HEK293 (cell line): ENCODE data around the gene COPS3.

Experiments used
- BCL11A ChIP-seq: fragments of 450-650 bp; formaldehyde crosslinking; IDR thresholded peaks from 2 replicates; pipeline ENCODE4 v1.5.1; 2016; ENCODE audit warnings: low read depth, missing biosample characterization, missing genetic modification characterization
- GLI2 ChIP-seq: fragments of 450-650 bp; formaldehyde crosslinking; IDR thresholded peaks from 2 replicates; pipeline ENCODE4; 2017; ENCODE audit warnings: missing biosample characterization, missing genetic modification characterization, low read depth, borderline replicate concordance
- GLIS2 ChIP-seq: fragments of 450-650 bp; formaldehyde crosslinking; IDR thresholded peaks from 2 replicates; pipeline ENCODE4 v1.5.1; 2016; ENCODE audit warnings: missing biosample characterization, missing genetic modification characterization
- IKZF3 ChIP-seq: fragments of 450-650 bp; IDR thresholded peaks from 2 replicates; pipeline ENCODE4 v1.5.0; 2018; ENCODE audit warnings: missing biosample characterization, mild to moderate bottlenecking, missing genetic modification characterization, moderate library complexity
- KLF9 ChIP-seq: fragments of 450-650 bp; formaldehyde crosslinking; IDR thresholded peaks from 2 replicates; pipeline ENCODE4 v1.5.1; 2016; ENCODE audit warnings: missing biosample characterization, missing genetic modification characterization, low read depth
- PRDM1 ChIP-seq: fragments of 450-650 bp; formaldehyde crosslinking; IDR thresholded peaks from 2 replicates; pipeline ENCODE4; 2016; ENCODE audit warnings: missing biosample characterization, missing genetic modification characterization
- REPIN1 ChIP-seq: fragments of 450-650 bp; formaldehyde crosslinking; IDR thresholded peaks from 2 replicates; pipeline ENCODE4 v1.5.1; 2017; ENCODE audit warnings: missing biosample characterization, missing genetic modification characterization, low read depth
- SALL2 ChIP-seq: fragments of 450-650 bp; formaldehyde crosslinking; IDR thresholded peaks from 2 replicates; pipeline ENCODE4 v1.5.0; 2017; ENCODE audit warnings: missing biosample characterization, mild to moderate bottlenecking, missing genetic modification characterization, borderline replicate concordance
- SCRT2 ChIP-seq: fragments of 450-650 bp; formaldehyde crosslinking; IDR thresholded peaks from 2 replicates; pipeline ENCODE4 v1.5.1; 2016; ENCODE audit warnings: missing biosample characterization, missing genetic modification characterization
- SP3 ChIP-seq: fragments of 450-650 bp; formaldehyde crosslinking; IDR thresholded peaks from 2 replicates; pipeline ENCODE4 v1.5.1; 2016; ENCODE audit warnings: missing biosample characterization, missing genetic modification characterization
- ZFP37 ChIP-seq: fragments of 450-650 bp; formaldehyde crosslinking; IDR thresholded peaks from 2 replicates; pipeline ENCODE4 v1.5.1; 2016; ENCODE audit warnings: missing biosample characterization, missing genetic modification characterization
- ZIC2 ChIP-seq: fragments of 450-650 bp; formaldehyde crosslinking; IDR thresholded peaks from 2 replicates; pipeline ENCODE4 v1.5.1; 2016; ENCODE audit warnings: missing biosample characterization, missing genetic modification characterization
- ZNF114 ChIP-seq: fragments of 450-650 bp; formaldehyde crosslinking; IDR thresholded peaks from 2 replicates; pipeline ENCODE4 v1.5.0; 2017; ENCODE audit warnings: missing biosample characterization, missing genetic modification characterization
- ZNF140 ChIP-seq: fragments of 450-650 bp; formaldehyde crosslinking; IDR thresholded peaks from 2 replicates; pipeline ENCODE4 v1.5.1; 2016; ENCODE audit warnings: missing biosample characterization, missing genetic modification characterization
- ZNF239 ChIP-seq: fragments of 450-650 bp; formaldehyde crosslinking; IDR thresholded peaks from 2 replicates; pipeline ENCODE4 v1.5.1; 2016; ENCODE audit warnings: missing biosample characterization, missing genetic modification characterization
- ZNF335 ChIP-seq: fragments of 450-650 bp; formaldehyde crosslinking; conservative IDR thresholded peaks from 2 replicates; pipeline ENCODE4 v1.5.1; 2016; ENCODE audit warnings: missing biosample characterization, missing genetic modification characterization
- ZNF350 ChIP-seq: fragments of 450-650 bp; formaldehyde crosslinking; IDR thresholded peaks from 2 replicates; pipeline ENCODE4 v1.5.0; 2017; ENCODE audit warnings: missing biosample characterization, mild to moderate bottlenecking, missing genetic modification characterization
- ZNF394 ChIP-seq: fragments of 450-650 bp; formaldehyde crosslinking; IDR thresholded peaks from 2 replicates; pipeline ENCODE4 v1.5.1; 2016; ENCODE audit warnings: missing biosample characterization, missing genetic modification characterization, mild to moderate bottlenecking, moderate library complexity, borderline replicate concordance
- ZNF449 ChIP-seq: fragments of 450-650 bp; formaldehyde crosslinking; IDR thresholded peaks from 2 replicates; pipeline ENCODE4 v1.5.1; 2017; ENCODE audit warnings: missing biosample characterization, mild to moderate bottlenecking, missing genetic modification characterization, moderate library complexity
- ZNF48 ChIP-seq: fragments of 450-650 bp; formaldehyde crosslinking; IDR thresholded peaks from 2 replicates; pipeline ENCODE4 v1.5.1; 2016; ENCODE audit warnings: missing biosample characterization, missing genetic modification characterization
- ZNF514 ChIP-seq: fragments of 450-650 bp; formaldehyde crosslinking; IDR thresholded peaks from 2 replicates; pipeline ENCODE4 v1.5.1; 2016; ENCODE audit warnings: missing biosample characterization, missing genetic modification characterization
- ZNF560 ChIP-seq: fragments of 450-650 bp; formaldehyde crosslinking; IDR thresholded peaks from 2 replicates; pipeline ENCODE4 v1.5.1; 2017; ENCODE audit warnings: missing biosample characterization, missing genetic modification characterization, borderline replicate concordance
- ZNF600 ChIP-seq: fragments of 450-650 bp; formaldehyde crosslinking; IDR thresholded peaks from 2 replicates; pipeline ENCODE4 v1.5.1; 2016; ENCODE audit warnings: missing biosample characterization, missing genetic modification characterization
- ZNF610 ChIP-seq: fragments of 450-650 bp; formaldehyde crosslinking; IDR thresholded peaks from 2 replicates; pipeline ENCODE4 v1.5.1; 2016; ENCODE audit warnings: missing biosample characterization, missing genetic modification characterization, borderline replicate concordance
- ZNF623 ChIP-seq: fragments of 450-650 bp; formaldehyde crosslinking; IDR thresholded peaks from 2 replicates; pipeline ENCODE4 v1.5.1; 2016; ENCODE audit warnings: missing biosample characterization, missing genetic modification characterization
- ZNF629 ChIP-seq: fragments of 450-650 bp; formaldehyde crosslinking; IDR thresholded peaks from 2 replicates; pipeline ENCODE4 v1.5.1; 2017; ENCODE audit warnings: missing biosample characterization, missing genetic modification characterization
- TF ChIP-seq, protein P1 (sequence below): fragments of 450-650 bp; formaldehyde crosslinking; IDR thresholded peaks from 2 replicates; pipeline ENCODE4 v1.5.1; 2016; ENCODE audit warnings: missing biosample characterization, missing genetic modification characterization, low read depth
- TF ChIP-seq, protein P2 (sequence below): fragments of 450-650 bp; formaldehyde crosslinking; IDR thresholded peaks from 2 replicates; pipeline ENCODE4 v1.5.1; 2016; ENCODE audit warnings: missing biosample characterization, missing genetic modification characterization
- TF ChIP-seq, protein P3 (sequence below): fragments of 450-650 bp; formaldehyde crosslinking; IDR thresholded peaks from 2 replicates; pipeline ENCODE4 v1.5.1; 2017; ENCODE audit warnings: missing biosample characterization, missing genetic modification characterization
- TF ChIP-seq, protein P4 (sequence below): fragments of 450-650 bp; formaldehyde crosslinking; IDR thresholded peaks from 2 replicates; pipeline ENCODE4 v1.5.1; 2016; ENCODE audit warnings: missing biosample characterization, missing genetic modification characterization

COPS3 gene

GRCh38 chr17:17280613-17281549, at the start of gene COPS3 (continued):
- TF ChIP-seq IKZF3 (tag by site-specific recombination) = no peak
- peak; percentile 95 for TF ChIP-seq ZNF335 (tag by site-specific recombination)
- TF ChIP-seq ZNF610 (tag by site-specific recombination) = peak; percentile 85
- no peak for TF ChIP-seq BCL11A (tag by site-specific recombination)
- TF ChIP-seq, protein P1, sequence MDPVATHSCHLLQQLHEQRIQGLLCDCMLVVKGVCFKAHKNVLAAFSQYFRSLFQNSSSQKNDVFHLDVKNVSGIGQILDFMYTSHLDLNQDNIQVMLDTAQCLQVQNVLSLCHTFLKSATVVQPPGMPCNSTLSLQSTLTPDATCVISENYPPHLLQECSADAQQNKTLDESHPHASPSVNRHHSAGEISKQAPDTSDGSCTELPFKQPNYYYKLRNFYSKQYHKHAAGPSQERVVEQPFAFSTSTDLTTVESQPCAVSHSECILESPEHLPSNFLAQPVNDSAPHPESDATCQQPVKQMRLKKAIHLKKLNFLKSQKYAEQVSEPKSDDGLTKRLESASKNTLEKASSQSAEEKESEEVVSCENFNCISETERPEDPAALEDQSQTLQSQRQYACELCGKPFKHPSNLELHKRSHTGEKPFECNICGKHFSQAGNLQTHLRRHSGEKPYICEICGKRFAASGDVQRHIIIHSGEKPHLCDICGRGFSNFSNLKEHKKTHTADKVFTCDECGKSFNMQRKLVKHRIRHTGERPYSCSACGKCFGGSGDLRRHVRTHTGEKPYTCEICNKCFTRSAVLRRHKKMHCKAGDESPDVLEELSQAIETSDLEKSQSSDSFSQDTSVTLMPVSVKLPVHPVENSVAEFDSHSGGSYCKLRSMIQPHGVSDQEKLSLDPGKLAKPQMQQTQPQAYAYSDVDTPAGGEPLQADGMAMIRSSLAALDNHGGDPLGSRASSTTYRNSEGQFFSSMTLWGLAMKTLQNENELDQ (tag by site-specific recombination) = no peak
- TF ChIP-seq, protein P2, sequence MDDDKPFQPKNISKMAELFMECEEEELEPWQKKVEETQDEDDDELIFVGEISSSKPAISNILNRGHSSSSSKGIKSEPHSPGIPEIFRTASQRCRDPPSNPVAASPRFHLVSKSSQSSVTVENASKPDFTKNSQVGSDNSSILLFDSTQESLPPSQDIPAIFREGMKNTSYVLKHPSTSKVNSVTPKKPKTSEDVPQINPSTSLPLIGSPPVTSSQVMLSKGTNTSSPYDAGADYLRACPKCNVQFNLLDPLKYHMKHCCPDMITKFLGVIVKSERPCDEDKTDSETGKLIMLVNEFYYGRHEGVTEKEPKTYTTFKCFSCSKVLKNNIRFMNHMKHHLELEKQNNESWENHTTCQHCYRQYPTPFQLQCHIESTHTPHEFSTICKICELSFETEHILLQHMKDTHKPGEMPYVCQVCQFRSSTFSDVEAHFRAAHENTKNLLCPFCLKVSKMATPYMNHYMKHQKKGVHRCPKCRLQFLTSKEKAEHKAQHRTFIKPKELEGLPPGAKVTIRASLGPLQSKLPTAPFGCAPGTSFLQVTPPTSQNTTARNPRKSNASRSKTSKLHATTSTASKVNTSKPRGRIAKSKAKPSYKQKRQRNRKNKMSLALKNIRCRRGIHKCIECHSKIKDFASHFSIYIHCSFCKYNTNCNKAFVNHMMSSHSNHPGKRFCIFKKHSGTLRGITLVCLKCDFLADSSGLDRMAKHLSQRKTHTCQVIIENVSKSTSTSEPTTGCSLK (tag by site-specific recombination) = no peak
- TF ChIP-seq ZNF394 (tag by site-specific recombination) = peak; percentile 62
- TF ChIP-seq ZFP37 (tag by site-specific recombination) = 0 out of 2 replicates have a peak, but pooled peaks have one; percentile 56
- TF ChIP-seq ZNF48 (tag by site-specific recombination) = no peak
- no peak for TF ChIP-seq ZNF560 (tag by site-specific recombination)
- TF ChIP-seq ZNF600 (tag by site-specific recombination) = peak; percentile 0; the same call in 1 of the 2 replicates
- TF ChIP-seq SP3 (tag by site-specific recombination) = peak; percentile 69
- peak; percentile 81 for TF ChIP-seq ZNF629 (tag by site-specific recombination)
- no peak for TF ChIP-seq GLI2 (tag by site-specific recombination)
- TF ChIP-seq, protein P3, sequence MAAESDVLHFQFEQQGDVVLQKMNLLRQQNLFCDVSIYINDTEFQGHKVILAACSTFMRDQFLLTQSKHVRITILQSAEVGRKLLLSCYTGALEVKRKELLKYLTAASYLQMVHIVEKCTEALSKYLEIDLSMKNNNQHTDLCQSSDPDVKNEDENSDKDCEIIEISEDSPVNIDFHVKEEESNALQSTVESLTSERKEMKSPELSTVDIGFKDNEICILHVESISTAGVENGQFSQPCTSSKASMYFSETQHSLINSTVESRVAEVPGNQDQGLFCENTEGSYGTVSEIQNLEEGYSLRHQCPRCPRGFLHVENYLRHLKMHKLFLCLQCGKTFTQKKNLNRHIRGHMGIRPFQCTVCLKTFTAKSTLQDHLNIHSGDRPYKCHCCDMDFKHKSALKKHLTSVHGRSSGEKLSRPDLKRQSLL = no peak
- peak; percentile 75 for TF ChIP-seq KLF9 (tag by site-specific recombination)
- TF ChIP-seq ZNF239 (tag by site-specific recombination) = no peak
- no peak for TF ChIP-seq ZNF449 (tag by site-specific recombination)
- TF ChIP-seq GLIS2 (tag by site-specific recombination) = peak; percentile 45; the same call in 1 of the 2 replicates
- no peak for TF ChIP-seq PRDM1 (tag by site-specific recombination)
- no peak; the same call in 1 of the 2 replicates for TF ChIP-seq ZNF623 (tag by site-specific recombination)
- no peak; the same call in 1 of the 2 replicates for TF ChIP-seq ZNF350 (tag by site-specific recombination)
- no peak for TF ChIP-seq SALL2 (tag by site-specific recombination)
- TF ChIP-seq SCRT2 = peak; percentile 36; the same call in 1 of the 2 replicates
- TF ChIP-seq ZNF514 (tag by site-specific recombination) = no peak
- no peak for TF ChIP-seq ZNF114 (tag by site-specific recombination)
- no peak for TF ChIP-seq ZNF140
- TF ChIP-seq REPIN1 (tag by site-specific recombination) = no peak
- TF ChIP-seq, protein P4, sequence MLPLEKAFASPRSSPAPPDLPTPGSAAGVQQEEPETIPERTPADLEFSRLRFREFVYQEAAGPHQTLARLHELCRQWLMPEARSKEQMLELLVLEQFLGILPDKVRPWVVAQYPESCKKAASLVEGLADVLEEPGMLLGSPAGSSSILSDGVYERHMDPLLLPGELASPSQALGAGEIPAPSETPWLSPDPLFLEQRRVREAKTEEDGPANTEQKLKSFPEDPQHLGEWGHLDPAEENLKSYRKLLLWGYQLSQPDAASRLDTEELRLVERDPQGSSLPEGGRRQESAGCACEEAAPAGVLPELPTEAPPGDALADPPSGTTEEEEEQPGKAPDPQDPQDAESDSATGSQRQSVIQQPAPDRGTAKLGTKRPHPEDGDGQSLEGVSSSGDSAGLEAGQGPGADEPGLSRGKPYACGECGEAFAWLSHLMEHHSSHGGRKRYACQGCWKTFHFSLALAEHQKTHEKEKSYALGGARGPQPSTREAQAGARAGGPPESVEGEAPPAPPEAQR (tag by site-specific recombination) = 0 out of 2 replicates have a peak, but pooled peaks have one; percentile 48
- TF ChIP-seq ZIC2 (tag by site-specific recombination) = no peak
